Kidney glomerular epithelial cell (primary cell): Measurements from ENCODE around the gene ACSF2.

Source experiments
- DNase-seq: peaks from one replicate; lab custom pipeline; 2025; lab: John Stamatoyannopoulos, UW

The ACSF2 gene

GRCh38 chr17:50478391-50479381, 52.7 kb downstream of the ACSF2 start, which contains the start of gene RSAD1:
RSAD1 (plus strand) TSS chr17:50478860; CDS start chr17:50478885, 25 bp downstream.
- DNase-seq, result peak; percentile 79

GRCh38 chr17:50479522-50480141, 53.6 kb downstream of the ACSF2 start:
- DNase-seq, result peak; percentile 44

- DNase-seq, result no peak
Observed at GRCh38 chr17:50480142-50480764, 54.2 kb downstream of the ACSF2 start.

GRCh38 chr17:50480854-50481490, 55.0 kb downstream of the ACSF2 start:
- DNase-seq, result no peak

- no peak for DNase-seq
Observed at GRCh38 chr17:50481648-50482047, 55.6 kb downstream of the ACSF2 start.

GRCh38 chr17:50482110-50482509, 56.1 kb downstream of the ACSF2 start:
- no peak for DNase-seq

- peak; percentile 89 for DNase-seq
Observed at GRCh38 chr17:50482516-50482915, 56.5 kb downstream of the ACSF2 start.

- no peak for DNase-seq
Observed at GRCh38 chr17:50483266-50483665, 57.2 kb downstream of the ACSF2 start.

GRCh38 chr17:50484386-50485155, 58.6 kb downstream of the ACSF2 start:
- no peak for DNase-seq

GRCh38 chr17:50487213-50488096, 61.4 kb downstream of the ACSF2 start:
- no peak for DNase-seq

- no peak for DNase-seq
Observed at GRCh38 chr17:50488880-50489279, 62.9 kb downstream of the ACSF2 start.

GRCh38 chr17:50491505-50491904, 65.5 kb downstream of the ACSF2 start:
- no peak for DNase-seq

GRCh38 chr17:50492214-50492613, 66.2 kb downstream of the ACSF2 start:
- DNase-seq, result no peak

GRCh38 chr17:50493744-50494143, 67.7 kb downstream of the ACSF2 start:
- DNase-seq, result no peak

GRCh38 chr17:50495217-50495823, 69.3 kb downstream of the ACSF2 start:
- DNase-seq, result no peak

GRCh38 chr17:50495918-50496317, 69.9 kb downstream of the ACSF2 start:
- DNase-seq, result no peak

- DNase-seq, result no peak
Observed at GRCh38 chr17:50498021-50498874, 72.2 kb downstream of the ACSF2 start.

GRCh38 chr17:50499270-50499669, 73.3 kb downstream of the ACSF2 start:
- no peak for DNase-seq

- DNase-seq, result no peak
Observed at GRCh38 chr17:50499721-50500120, 73.7 kb downstream of the ACSF2 start.
